Measurements from ENCODE around the gene DLGAP4.

The DLGAP4 gene

GRCh38 chr20:36333841-36334240, 27.7 kb downstream of the DLGAP4 start:
- DNase-seq (ENCODE audit: low read depth in 2 of 2): no peak

DNA sequence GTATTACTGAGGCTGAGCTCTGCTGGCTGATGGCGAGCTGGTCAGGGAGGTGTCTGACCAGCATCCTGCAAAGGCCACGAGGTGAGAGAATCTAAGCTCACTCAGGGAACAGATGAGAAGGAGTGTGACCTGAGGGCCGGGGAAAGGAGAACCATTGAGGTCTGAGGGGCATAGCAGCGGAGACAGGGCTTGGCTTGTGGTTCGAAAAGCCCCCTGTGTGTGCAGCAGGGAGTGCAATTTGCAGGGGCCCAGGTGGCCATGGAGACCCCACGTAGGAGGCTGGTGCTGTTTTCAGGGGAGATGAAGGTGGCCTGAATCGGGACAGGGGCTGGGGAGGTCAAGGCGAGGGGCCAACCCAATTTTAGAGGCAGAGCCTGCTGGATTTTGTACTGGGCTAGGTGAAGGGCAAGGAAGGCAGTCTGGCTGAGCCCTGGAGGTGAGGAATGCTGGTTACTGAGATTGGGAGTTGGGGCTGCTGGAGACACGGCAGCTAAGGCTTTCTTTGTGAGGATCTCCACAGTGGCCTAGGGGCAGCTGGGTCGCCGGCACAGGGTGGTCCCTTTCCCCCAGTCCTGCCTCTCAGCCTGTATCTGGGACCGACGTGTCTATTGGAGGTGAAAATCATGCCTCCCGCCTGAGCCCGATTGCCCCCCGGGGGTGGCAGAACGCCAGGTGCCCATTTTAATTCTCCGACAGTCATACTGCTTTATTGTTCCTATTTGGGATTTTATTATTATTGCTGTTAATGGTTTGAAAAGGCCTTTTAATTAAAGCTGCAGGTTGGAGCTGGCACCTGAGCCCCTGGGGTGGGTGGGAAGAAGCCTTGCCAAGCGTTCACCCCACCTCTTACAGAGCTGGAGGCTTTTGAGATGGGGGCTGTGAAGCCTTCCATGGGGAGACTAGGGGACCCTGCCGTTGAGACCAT, 28.4 kb downstream of the DLGAP4 start:
- no peak for DNase-seq (ENCODE audit: low read depth in 2 of 2)

- DNase-seq (ENCODE audit: low read depth in 2 of 2): no peak
Observed at GRCh38 chr20:36335206-36335870, 29.2 kb downstream of the DLGAP4 start.

- no peak for DNase-seq (ENCODE audit: low read depth in 2 of 2)
Observed at GRCh38 chr20:36336204-36336603, 30.1 kb downstream of the DLGAP4 start.

DNA sequence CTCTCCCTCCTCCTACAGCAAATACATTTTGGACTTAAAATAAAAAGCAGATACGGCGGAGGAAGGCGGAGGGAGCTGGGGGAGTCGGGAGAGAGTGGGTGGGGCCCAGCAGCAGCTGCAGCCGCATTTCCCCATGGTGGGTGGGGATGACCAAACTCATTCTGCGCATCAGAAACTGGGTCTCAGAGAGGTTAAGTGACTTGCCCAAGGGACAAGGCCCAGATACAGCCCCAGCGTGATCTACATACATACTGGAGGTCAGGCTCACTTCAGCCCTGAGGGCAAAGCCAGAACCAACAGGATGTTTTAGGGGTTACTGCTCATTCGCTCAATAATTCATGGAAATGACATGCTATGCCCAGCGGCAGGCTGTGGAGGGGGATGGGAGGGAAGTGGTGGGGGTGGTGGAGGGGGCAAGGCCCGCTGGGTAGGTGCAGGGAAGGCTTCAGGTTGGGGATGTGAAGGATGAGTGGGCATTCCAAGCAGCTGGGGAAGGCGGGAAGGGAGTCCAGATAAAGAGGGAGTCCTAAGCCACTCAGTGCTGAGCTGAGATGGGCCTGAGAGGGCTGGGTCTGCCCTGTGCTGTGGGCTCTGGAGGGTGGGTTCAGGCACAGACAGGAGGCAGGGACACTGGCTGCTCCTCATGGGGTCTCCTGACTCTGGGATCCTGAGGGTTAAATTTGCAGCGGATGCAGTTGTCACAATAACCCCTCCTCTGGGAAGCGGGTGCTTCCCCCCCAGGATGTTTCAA, 31.0 kb downstream of the DLGAP4 start:
- no peak for DNase-seq (ENCODE audit: low read depth in 2 of 2)

DNA sequence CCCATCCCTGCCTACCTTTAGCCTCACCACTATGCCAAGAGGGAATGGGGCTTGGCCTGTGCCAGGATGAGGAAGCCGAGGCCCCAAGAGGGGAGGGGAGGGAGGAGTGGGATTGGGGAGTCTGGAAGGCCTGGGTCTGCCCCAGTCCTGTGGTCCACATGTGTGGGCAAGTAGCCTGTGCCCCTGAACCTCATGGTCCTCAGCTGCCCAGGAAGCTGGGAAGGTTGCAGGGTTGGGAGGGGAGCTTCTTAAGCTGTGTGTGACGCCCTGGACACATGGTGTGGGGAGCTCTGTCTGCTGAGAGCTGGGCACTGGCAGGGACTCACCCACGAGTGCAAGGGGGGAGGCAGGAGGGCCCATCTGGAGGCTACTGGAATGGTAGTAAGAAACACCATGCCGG, 31.7 kb downstream of the DLGAP4 start:
- DNase-seq (ENCODE audit: low read depth in 2 of 2): no peak

- DNase-seq (ENCODE audit: low read depth in 2 of 2): no peak
Observed at GRCh38 chr20:36339646-36340592, 33.8 kb downstream of the DLGAP4 start.

GRCh38 chr20:36340593-36340990, 34.5 kb downstream of the DLGAP4 start:
- DNase-seq (ENCODE audit: low read depth in 2 of 2): no peak

- no peak for DNase-seq (ENCODE audit: low read depth in 2 of 2)
Observed at GRCh38 chr20:36341331-36342020, 35.3 kb downstream of the DLGAP4 start.

DNA sequence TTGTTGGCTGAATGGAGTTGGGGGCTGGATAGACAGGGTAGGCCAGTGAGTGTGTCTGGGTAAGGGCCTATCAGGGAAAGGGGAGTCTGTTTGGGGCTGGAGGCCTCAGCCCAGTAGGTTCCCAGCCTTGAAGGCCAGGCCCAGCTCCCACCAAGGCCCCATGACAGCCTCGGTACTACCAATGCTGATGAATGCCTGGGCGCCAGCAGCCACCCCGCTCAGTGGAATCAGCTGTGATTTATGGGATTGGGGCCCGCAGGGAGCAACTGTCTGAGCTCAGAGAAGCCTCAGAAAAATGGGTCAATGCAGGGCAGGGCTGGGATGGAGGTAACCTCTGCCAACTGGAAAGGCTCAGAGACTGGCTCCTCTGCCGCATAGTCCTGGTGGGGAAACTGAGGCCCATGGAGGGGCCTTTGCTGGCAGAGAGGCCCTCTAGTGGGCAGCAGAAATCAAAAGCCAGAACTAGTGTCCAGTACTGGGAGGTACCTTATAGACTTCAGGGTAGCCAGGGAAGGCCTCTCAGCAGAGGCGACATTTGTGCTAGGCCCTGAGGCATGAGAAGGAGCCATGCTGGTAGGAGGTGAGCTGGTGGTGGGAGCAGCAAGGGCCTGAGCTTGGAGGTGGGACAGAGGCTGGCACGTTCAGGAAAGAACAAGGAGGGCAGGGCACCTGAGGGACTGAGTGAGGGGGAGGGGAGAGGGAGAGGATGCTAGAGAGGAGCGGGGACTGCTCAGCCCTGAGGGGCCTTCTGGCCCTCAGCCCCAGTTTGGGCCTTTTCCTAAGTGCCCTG, 36.4 kb downstream of the DLGAP4 start:
- no peak for DNase-seq (ENCODE audit: low read depth in 2 of 2)

- DNase-seq (ENCODE audit: low read depth in 2 of 2): no peak
Observed at GRCh38 chr20:36343641-36344040, 37.5 kb downstream of the DLGAP4 start.

DNA sequence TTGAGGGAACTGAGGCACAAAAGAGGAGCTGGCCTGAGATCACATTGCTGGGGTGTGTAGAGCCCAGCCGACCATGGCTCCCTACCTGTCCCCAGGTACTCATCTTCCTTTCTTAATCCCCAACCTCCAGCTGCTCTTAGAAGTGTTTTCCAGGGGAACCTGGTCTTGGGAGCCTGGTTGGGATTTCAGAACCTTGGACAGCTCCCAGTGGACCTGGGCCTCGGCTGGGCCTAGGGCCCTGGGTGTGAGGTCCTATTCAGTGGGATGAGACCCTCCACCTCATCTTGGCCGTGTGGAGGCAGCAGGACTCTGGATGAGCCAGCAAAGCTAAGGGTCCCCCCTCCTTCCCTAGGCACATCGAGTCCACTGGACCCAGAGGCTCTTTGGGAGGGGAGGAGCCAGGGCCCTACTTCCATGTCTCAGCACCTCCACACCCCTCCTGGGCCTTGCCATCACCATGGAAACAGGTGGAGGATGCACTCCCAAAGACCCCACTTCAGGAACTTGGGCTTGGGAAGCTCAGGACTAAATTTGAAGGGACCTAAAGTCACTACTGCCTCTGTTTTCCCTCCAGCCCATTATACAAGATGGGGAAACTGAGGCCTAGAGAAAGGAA, 38.5 kb downstream of the DLGAP4 start:
- DNase-seq (ENCODE audit: low read depth in 2 of 2): no peak

DNA sequence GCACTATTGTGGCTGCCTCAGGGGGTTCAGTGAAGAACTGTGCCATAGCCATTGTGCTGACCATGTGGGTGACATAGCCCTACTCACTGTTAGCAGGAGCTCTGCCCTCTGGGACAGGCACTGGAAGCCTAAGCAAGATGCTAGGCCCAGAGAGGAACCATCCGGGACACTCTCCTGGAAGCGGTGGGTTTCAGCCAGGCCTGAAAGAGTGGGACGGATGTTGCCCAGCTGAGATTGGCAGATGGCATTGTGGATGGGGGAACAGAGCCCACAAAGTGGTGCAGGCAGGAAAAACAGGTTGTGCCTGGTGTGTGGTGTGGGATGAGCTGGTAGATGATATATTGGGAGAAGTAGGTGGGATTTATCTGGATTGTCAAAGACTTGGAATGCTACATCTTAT, 40.1 kb downstream of the DLGAP4 start:
- no peak for DNase-seq (ENCODE audit: low read depth in 2 of 2)

GRCh38 chr20:36349384-36350170, 43.4 kb downstream of the DLGAP4 start:
- DNase-seq (ENCODE audit: low read depth in 2 of 2): no peak

- no peak for DNase-seq (ENCODE audit: low read depth in 2 of 2)
Observed at GRCh38 chr20:36350439-36350838, 44.3 kb downstream of the DLGAP4 start.

DNA sequence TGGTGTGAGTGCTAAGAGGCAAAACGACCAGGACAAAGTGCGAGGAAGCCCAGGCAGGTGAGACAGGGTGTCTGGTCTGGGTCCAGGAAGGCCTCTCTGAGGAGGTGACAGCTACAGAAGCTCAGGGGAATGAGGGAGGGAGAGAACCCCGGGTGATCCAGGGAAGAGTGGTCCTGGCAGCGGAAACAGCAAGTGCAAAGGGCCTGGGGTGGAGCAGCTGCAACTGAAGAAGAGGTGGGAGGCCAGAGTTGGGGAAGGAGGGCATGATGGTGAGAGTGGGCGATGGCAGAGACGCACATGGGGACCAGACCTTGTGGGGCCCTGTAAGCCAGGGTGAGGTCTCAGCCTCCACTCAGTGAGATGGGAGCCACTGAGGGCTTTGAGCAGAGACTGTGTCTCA, 45.8 kb downstream of the DLGAP4 start:
- DNase-seq (ENCODE audit: low read depth in 2 of 2): no peak

GRCh38 chr20:36352843-36353553, 46.9 kb downstream of the DLGAP4 start:
- no peak for DNase-seq (ENCODE audit: low read depth in 2 of 2)

- no peak for DNase-seq (ENCODE audit: low read depth in 2 of 2)
Observed at GRCh38 chr20:36353740-36354139, 47.6 kb downstream of the DLGAP4 start.
